RWPE2 (cell line): ENCODE data around the gene GPR107.

Experiments used
- ATAC-seq: fragments of 200-7000 bp; cut with Tn5 transposase; 3 replicates; pipeline ENCODE4 v1.9.1; 2021; ENCODE audit warnings: low read depth
- DNase-seq: peaks from one replicate; pipeline ENCODE4 v3.0.0-alpha.2; 2020; ENCODE audit warnings: low spot score
- H3K27ac ChIP-seq: fragments of 450-650 bp; 2 replicates; pipeline ENCODE4 v1.5.1; 2017; ENCODE audit warnings: mild to moderate bottlenecking; ENCODE audit not compliant: poor library complexity, severe bottlenecking
- H3K27me3 ChIP-seq: fragments of 250-450 bp; sonication (Bioruptor Pico); 2 replicates; pipeline ENCODE4 v1.5.1; 2021; ENCODE audit warnings: mild to moderate bottlenecking, moderate library complexity; ENCODE audit not compliant: insufficient read depth, poor library complexity, severe bottlenecking
- H3K36me3 ChIP-seq: fragments of 250-450 bp; sonication (Bioruptor Pico); 2 replicates; pipeline ENCODE4 v1.5.1; 2020; ENCODE audit warnings: low read depth, mild to moderate bottlenecking, moderate library complexity
- H3K4me1 ChIP-seq: fragments of 250-450 bp; sonication (Bioruptor Pico); 2 replicates; pipeline ENCODE4 v1.5.1; 2021; ENCODE audit warnings: mild to moderate bottlenecking, moderate library complexity; ENCODE audit not compliant: insufficient read depth, poor library complexity, severe bottlenecking
- H3K4me3 ChIP-seq: fragments of 250-450 bp; sonication (Bioruptor Pico); 2 replicates; pipeline ENCODE4 v1.5.1; 2021; ENCODE audit warnings: mild to moderate bottlenecking, moderate library complexity; ENCODE audit not compliant: severe bottlenecking
- H3K9me3 ChIP-seq: fragments of 250-450 bp; sonication (Bioruptor Pico); 2 replicates; pipeline ENCODE4 v1.5.1; 2021; ENCODE audit warnings: mild to moderate bottlenecking, moderate library complexity; ENCODE audit not compliant: severe bottlenecking
- CTCF ChIP-seq: fragments of 450-650 bp; IDR thresholded peaks from one replicate; pipeline ENCODE4 v1.5.1; 2017; ENCODE audit warnings: mild to moderate bottlenecking, moderate library complexity; ENCODE audit not compliant: poor library complexity, severe bottlenecking

Gene GPR107

DNA sequence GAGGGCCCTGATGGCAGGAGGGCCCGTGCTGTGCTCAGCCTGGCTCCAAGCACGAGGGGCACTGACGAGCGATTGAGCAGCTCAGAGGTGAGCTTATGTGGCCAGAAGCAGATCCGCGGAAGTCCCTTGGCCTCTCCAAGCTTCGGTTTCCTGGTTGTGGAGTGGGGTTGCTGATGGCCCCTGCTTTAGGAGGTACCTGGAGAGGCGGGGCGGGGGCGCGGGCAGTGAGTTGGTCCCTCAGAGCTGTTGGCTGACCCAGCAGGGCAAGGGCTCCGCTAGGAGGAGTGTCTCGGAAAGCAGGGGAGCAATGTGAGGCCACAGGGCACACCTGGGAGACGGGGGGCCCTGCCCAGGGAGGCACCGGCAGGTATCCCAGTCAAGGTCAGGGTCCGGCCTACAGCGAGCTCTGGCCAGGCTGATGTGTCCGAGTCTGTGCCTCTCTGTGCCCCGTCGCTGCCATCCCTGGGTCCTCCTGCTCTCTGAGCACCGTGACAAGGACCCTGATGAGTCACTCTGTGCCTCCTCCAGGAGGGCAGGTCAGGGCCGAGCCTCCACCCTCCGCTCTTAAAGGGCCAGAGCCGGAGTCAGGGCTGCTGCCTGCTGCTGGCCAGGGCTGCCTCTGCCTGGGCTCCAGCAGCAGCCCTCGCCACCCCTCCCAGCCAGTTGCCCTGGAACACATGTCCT lies 133.3 kb downstream of the GPR107 start:
- DNase-seq, result no peak

GRCh38 chr9:130187523-130187846 lies 133.8 kb downstream of the GPR107 start:
- Histone ChIP-seq H3K4me3 (no peak overlapping the region), H3K36me3 (no peaks in the 10 kb centered on the region), H3K27ac (no peak overlapping the region), H3K4me1 (peaks cover 5% of the 10 kb centered on the region), H3K9me3 (no peaks in the 10 kb centered on the region), H3K27me3 (no peaks in the 10 kb centered on the region)
- no peak for TF ChIP-seq CTCF
- ATAC-seq (no peak; the same call in 2 of the 3 replicates), DNase-seq (no peak)

More for the DNA sequence above, 133.3 kb downstream of the GPR107 start:
- TF ChIP-seq CTCF, result no peak
- H3K9me3 ChIP-seq, result no peaks in the 10 kb centered on the region
- H3K27ac ChIP-seq, result no peak overlapping the region
- no peaks in the 10 kb centered on the region for H3K27me3 ChIP-seq
- peak; percentile 93 for ATAC-seq
- peaks cover 5% of the 10 kb centered on the region for H3K4me1 ChIP-seq
- no peak overlapping the region for H3K4me3 ChIP-seq
- H3K36me3 ChIP-seq, result no peaks in the 10 kb centered on the region

DNA sequence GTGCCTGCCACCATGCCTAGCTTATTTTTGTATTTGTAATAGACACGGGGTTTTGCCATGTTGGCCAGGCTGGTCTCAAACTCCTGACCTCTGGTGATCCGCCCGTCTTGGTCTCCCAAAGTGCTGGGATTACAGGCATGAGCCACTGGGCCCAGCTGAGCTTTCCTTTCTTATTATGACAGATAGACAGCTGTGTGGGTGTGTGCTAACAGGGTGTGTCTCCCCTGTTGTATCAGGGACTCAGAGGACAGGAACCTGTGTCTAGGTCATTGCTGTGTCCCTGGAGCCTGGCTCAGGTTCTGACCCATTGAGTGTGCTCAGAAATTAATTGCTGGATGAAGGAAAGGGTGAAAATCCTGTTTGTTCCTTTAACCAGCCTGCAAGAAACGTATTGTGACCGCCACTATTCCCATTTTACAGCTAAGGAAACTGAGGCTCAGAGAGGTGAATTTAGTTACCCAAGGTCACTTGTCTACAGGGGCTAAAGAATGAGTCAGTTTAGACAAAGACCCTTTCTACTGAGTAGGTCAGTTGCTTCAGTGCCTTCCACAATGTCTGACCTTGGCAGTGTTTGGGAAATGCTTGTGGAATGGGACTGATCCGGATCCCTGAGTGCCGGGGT lies 135.3 kb downstream of the GPR107 start:
- no peak for TF ChIP-seq CTCF
- no peaks in the 10 kb centered on the region for H3K36me3 ChIP-seq
- no peak for DNase-seq
- H3K9me3 ChIP-seq, result no peaks in the 10 kb centered on the region
- no peak for ATAC-seq
- H3K27ac ChIP-seq, result no peak overlapping the region
- H3K4me3 ChIP-seq, result no peak overlapping the region
- no peaks in the 10 kb centered on the region for H3K27me3 ChIP-seq
- peaks cover 3% of the 10 kb centered on the region for H3K4me1 ChIP-seq
